K562 (cell line): ENCODE data around the gene RASAL3. TPM values are rescaled to one million over a fixed set of nuclear protein-coding genes. Genes with fewer than 3 reads are reported as not detected.

ENCODE experiments used
- ATAC-seq: fragments of 200-7000 bp; cut with Tn5 transposase; 3 replicates; pipeline ENCODE4 v1.9.1; 2020; ENCODE audit warnings: moderate library complexity
- BruUV-seq: library from RNA; stranded (reverse); fragments of 400-500 nt; replicated peaks from 2 replicates; lab custom pipeline; 2021; lab: Mats Ljungman, UMichigan
- CTCF ChIA-PET: fragments of 300-600 bp; formaldehyde crosslinking; extraction: SDS; loops from one replicate; lab custom pipeline; 2021; ENCODE audit warnings: low intra/inter-chr PET ratio; lab: Yijun Ruan, JAX
- POLR2A ChIA-PET: fragments of 300-600, 350-650 bp; sonication (Branson Sonifier 250); formaldehyde crosslinking; extraction: SDS; loops from one replicate; lab custom pipeline; 2021; ENCODE audit warnings: antibody characterized with exemption, inconsistent platforms; lab: Yijun Ruan, JAX
- DNase-seq, 4 experiments: peaks; one replicate each; pipeline versions ENCODE4 v3.0.0 to v3.0.0-alpha.2; 2011 to 2018; ENCODE audit warnings: low spot score in 3 of 4, mixed read lengths in 3 of 4; ENCODE audit errors: extremely low read depth in 1 of 4
- FAIRE-seq: peaks from 2 replicates; lab custom pipeline; 2011; peaks lifted over from hg19 to GRCh38; lab: Jason Lieb, UNC
- H2AFZ ChIP-seq: 2 replicates; pipeline ENCODE4 v1.6.0; 2011; ENCODE audit warnings: low read depth, low read length, control low read depth, inconsistent platforms
- H3K27ac ChIP-seq: fragments of 200-600 bp; 3 replicates; pipeline ENCODE4 v1.8.0; 2011; ENCODE audit warnings: low read depth, mild to moderate bottlenecking, control low read depth, inconsistent platforms, low read length, moderate library complexity, mixed read lengths; ENCODE audit errors: extremely low read depth
- H3K27me3 ChIP-seq, 2 experiments: fragments of 300-600 bp in 1 of 2; 2 replicates in 1 of 2; 3 replicates in 1 of 2; pipeline versions ENCODE4 v1.6.0 to v1.8.0; 2011; ENCODE audit warnings: inconsistent platforms in 2 of 2, low read length in 2 of 2, mild to moderate bottlenecking in 1 of 2, mixed read lengths in 1 of 2, moderate library complexity in 1 of 2; ENCODE audit not compliant: control insufficient read depth in 2 of 2, insufficient read depth in 2 of 2
- H3K36me3 ChIP-seq: fragments of 300-600 bp; 3 replicates; pipeline ENCODE4 v1.8.0; 2011; ENCODE audit warnings: mild to moderate bottlenecking, low read length, inconsistent platforms; ENCODE audit not compliant: control insufficient read depth, insufficient read depth
- H3K4me1 ChIP-seq, 2 experiments: fragments of 200-600 bp in 1 of 2; replicated peaks in 1 of 2; 2 replicates in 1 of 2; 3 replicates in 1 of 2; pipeline versions ENCODE4 v1.5.1 to v1.8.0; 2011; ENCODE audit warnings: inconsistent platforms in 2 of 2, low read length in 2 of 2, mild to moderate bottlenecking in 1 of 2, mixed read lengths in 1 of 2, moderate library complexity in 1 of 2; ENCODE audit not compliant: control insufficient read depth in 2 of 2, insufficient read depth in 2 of 2
- H3K4me2 ChIP-seq: 2 replicates; pipeline ENCODE4 v1.6.1; 2011; ENCODE audit warnings: low read length, control low read depth, inconsistent platforms, mixed read lengths; ENCODE audit not compliant: insufficient read depth
- H3K4me3 ChIP-seq: fragments of 200-600 bp; sonication (generic), shearing (Covaris generic); 2 replicates; pipeline ENCODE4 v1.5.1; 2016; ENCODE audit warnings: control low read depth, inconsistent platforms
- H3K79me2 ChIP-seq: fragments of 200-600 bp; 3 replicates; pipeline ENCODE4 v1.8.0; 2011; ENCODE audit warnings: low read length, inconsistent platforms; ENCODE audit not compliant: control insufficient read depth, insufficient read depth
- H3K9ac ChIP-seq, 2 experiments: 2 replicates each; pipeline versions ENCODE4 v1.6.0 to v1.6.1; 2011; ENCODE audit warnings: low read depth in 2 of 2, low read length in 2 of 2, control low read depth in 1 of 2, inconsistent platforms in 1 of 2, mild to moderate bottlenecking in 1 of 2, mixed read lengths in 1 of 2; ENCODE audit not compliant: insufficient read depth in 1 of 2
- H3K9me1 ChIP-seq: one replicate; pipeline ENCODE4 v1.6.0; 2011; ENCODE audit warnings: inconsistent platforms, mild to moderate bottlenecking, low read length, moderate library complexity; ENCODE audit not compliant: control insufficient read depth, insufficient read depth
- H3K9me3 ChIP-seq: replicated peaks from 2 replicates; pipeline ENCODE4 v1.5.1; 2011; ENCODE audit warnings: low read depth, low read length, inconsistent platforms; ENCODE audit not compliant: control insufficient read depth, insufficient read depth
- H4K20me1 ChIP-seq: replicated peaks from 2 replicates; pipeline ENCODE4 v1.6.1; 2011; ENCODE audit warnings: low read length, inconsistent platforms, mixed read lengths; ENCODE audit not compliant: control insufficient read depth, insufficient read depth
- CREB1 ChIP-seq, 2 experiments: sonication (generic) in 1 of 2; formaldehyde crosslinking in 1 of 2; IDR thresholded peaks; 2 replicates each; pipeline versions ENCODE4 v1.6.1 to v1.8.0; 2012 to 2022; ENCODE audit warnings: inconsistent platforms in 1 of 2, mild to moderate bottlenecking in 1 of 2, missing genetic modification reagents in 1 of 2, moderate library complexity in 1 of 2
- FOSL1 ChIP-seq: fragments of 200-800 bp; sonication (Bioruptor generic); conservative IDR thresholded peaks from 2 replicates; pipeline ENCODE4 v1.6.1; 2016; ENCODE audit warnings: missing genetic modification characterization, missing compliant biosample characterization
- HCFC1 ChIP-seq: IDR thresholded peaks from 2 replicates; pipeline ENCODE4 v1.6.1; 2012; ENCODE audit warnings: low read depth, low read length, improper control_type of control experiment
- HNRNPLL ChIP-seq: fragments of 200-400 bp; formaldehyde crosslinking; IDR thresholded peaks from 2 replicates; pipeline ENCODE4 v1.6.1; 2017; ENCODE audit warnings: low read length, low read depth, mild to moderate bottlenecking; ENCODE audit not compliant: poor library complexity, severe bottlenecking
- MXI1 ChIP-seq: IDR thresholded peaks from 2 replicates; pipeline ENCODE4 v1.6.1; 2011; ENCODE audit warnings: low read depth, mild to moderate bottlenecking, improper control_type of control experiment, low read length
- NONO ChIP-seq, 2 experiments: fragments of 200-400 bp in 1 of 2; fragments of 450-650 bp in 1 of 2; formaldehyde crosslinking in 1 of 2; IDR thresholded peaks; 2 replicates each; pipeline ENCODE4 v1.6.1; 2017; ENCODE audit warnings: low read depth in 2 of 2, mild to moderate bottlenecking in 2 of 2, moderate library complexity in 2 of 2, low read length in 1 of 2
- NR2C1 ChIP-seq, 2 experiments: fragments of 450-650 bp; IDR thresholded peaks; 2 replicates each; pipeline ENCODE4 v1.6.1; 2017; ENCODE audit warnings: mild to moderate bottlenecking in 2 of 2, antibody characterized with exemption in 1 of 2, inconsistent platforms in 1 of 2, missing compliant biosample characterization in 1 of 2, missing genetic modification characterization in 1 of 2
- POLR2B ChIP-seq: fragments of 450-650 bp; IDR thresholded peaks from 2 replicates; pipeline ENCODE4 v1.6.1; 2018; ENCODE audit warnings: low read depth; ENCODE audit not compliant: partially characterized antibody
- SIN3A ChIP-seq, 2 experiments: fragments of 150-350 bp in 1 of 2; IDR thresholded peaks; 2 replicates each; pipeline ENCODE4 v1.6.1; 2011 to 2016; ENCODE audit warnings: borderline replicate concordance in 2 of 2, low read depth in 2 of 2, low read length in 2 of 2, mild to moderate bottlenecking in 2 of 2, moderate library complexity in 2 of 2; ENCODE audit not compliant: control insufficient read depth in 1 of 2
- YY1 ChIP-seq, 3 experiments: IDR thresholded peaks; 2 replicates each; pipeline ENCODE4 v1.6.1; 2011; ENCODE audit warnings: low read length in 2 of 3, mild to moderate bottlenecking in 2 of 3, moderate library complexity in 2 of 3, borderline replicate concordance in 1 of 3, control low read depth in 1 of 3, low read depth in 1 of 3; ENCODE audit not compliant: insufficient read depth in 3 of 3, insufficient replicate concordance in 2 of 3, control insufficient read depth in 1 of 3, insufficient read length in 1 of 3; ENCODE audit errors: extremely low read depth in 1 of 3
- ZBTB12 ChIP-seq: fragments of 250-450 bp; sonication (Bioruptor Pico); IDR thresholded peaks from 2 replicates; pipeline ENCODE4 v1.4.0; 2020
- ZBTB17 ChIP-seq: fragments of 450-650 bp; formaldehyde crosslinking; IDR thresholded peaks from 2 replicates; pipeline ENCODE4 v1.4.0; 2020; ENCODE audit warnings: mild to moderate bottlenecking
- WGBS: fragments of 100-300 bp; shearing (Covaris generic); methylation state at CpG from one replicate; pipeline ENCODE4 v1.1.6; 2016; ENCODE audit warnings: low coverage, mixed read lengths; ENCODE audit not compliant: insufficient coverage; ENCODE audit errors: missing lambda C conversion rate; 5-methylcytosine and 5-hydroxymethylcytosine counted together
- in situ Hi-C: fragments of 300-500 bp; cut with MboI; formaldehyde crosslinking; loops from 4 replicates; pipeline ENCODE4 v1.15.0; 2018; ENCODE audit warnings: inconsistent platforms, mixed read lengths
- intact Hi-C: fragments of 100-400 bp; cut with micrococcal nuclease; formaldehyde crosslinking; loops from 2 replicates; pipeline ENCODE4 v1.14.2; 2022
- polyA plus RNA-seq, 8 experiments: library from polyadenylated mRNA; depleted of rRNA in 4 of 8; stranded (reverse) in 5 of 8; unstranded in 3 of 8; fragments of >200 nt; fragmentation: Nextera tagmentation in 2 of 8; fragmentation: Illumina TruSeq in 1 of 8; extraction: Ambion mirVana in 2 of 8; extraction: Trizol in 1 of 8; gene quantifications; 2 replicates each; pipeline versions ENCODE4 v1.2.1 to v1.2.3, GENCODE V29; 2011 to 2014; ENCODE audit warnings: inconsistent platforms in 1 of 8, missing spikeins in 1 of 8
- total RNA-seq, 7 experiments: library from RNA; depleted of rRNA in 6 of 7; stranded (reverse); fragments of >200 nt in 6 of 7; fragmentation: Illumina TruSeq in 2 of 7; extraction: Trizol in 2 of 7; gene quantifications; 2 replicates each; pipeline versions ENCODE4 v1.2.1 to v1.2.3, GENCODE V29; 2011 to 2021; ENCODE audit warnings: low replicate concordance in 1 of 7
- TF ChIP-seq, protein P1 (sequence below): sonication (generic); formaldehyde crosslinking; IDR thresholded peaks from 2 replicates; pipeline ENCODE4 v1.8.0; 2022; ENCODE audit warnings: mild to moderate bottlenecking, missing genetic modification reagents, borderline replicate concordance

The RASAL3 gene
- total and polyA plus RNA-seq, 9 of the 15 experiments (the other 6 are each of a cell fraction or from before 2014, with no cell fraction given), result 0.07 to 0.44 TPM; not detected in 7

GRCh38 chr19:15449620-15450527 is 14.5 kb downstream of the RASAL3 start, which contains the start of gene WIZ:
Gene WIZ, minus strand, starts transcription at chr19:15449956. Its CDS starts 1,649 bp downstream, at chr19:15448307.
- no peaks in the 10 kb centered on the region for H3K79me2 ChIP-seq
- WGBS, result 0% methylated on average over 5 of the region's 77 CpGs
- peak; percentile 85 to 94 (median 93) for DNase-seq
- peak within 1 kb of the TSS; percentile 84 for H3K4me2 ChIP-seq
- peak within 1 kb of the TSS; percentile 92 for H2AFZ ChIP-seq
- peak within 1 kb of the TSS; percentile 58; the same call in 2 of the 3 replicates for H3K27ac ChIP-seq
- H4K20me1 ChIP-seq, result peaks cover 2% of the 10 kb centered on the region; the same call in 1 of the 2 replicates
- in situ Hi-C loops (no loop called here), intact Hi-C loops (no loop called here)
- H3K9me1 ChIP-seq, result no peaks in the 10 kb centered on the region
- ChIA-PET CTCF (interaction anchor here (0.6 to 0.7 kb wide), 2 partner anchors 272 to 1588 kb away, joined by 3 read pairs; no protein-coding TSS in a partner anchor), POLR2A (interaction anchor here (0.8 kb wide), 1 partner anchor 31 kb away, joined by 4 read pairs; the partner anchor contains the start of gene AKAP8L)
- BruUV-seq, result no TSS peak
- peaks cover 5 to 28% of the 10 kb centered on the region in 2 experiments; a peak in 2 of 5 replicates for H3K27me3 ChIP-seq
- H3K4me1 ChIP-seq, result peaks cover 29 to 50% of the 10 kb centered on the region in 2 experiments
- peak within 1 kb of the TSS; percentile 49 to 84; a peak in 3 of 4 replicates for H3K9ac ChIP-seq
- FAIRE-seq, result peak; percentile 87
- H3K9me3 ChIP-seq, result no peaks in the 10 kb centered on the region
- no peaks in the 10 kb centered on the region for H3K36me3 ChIP-seq
- H3K4me3 ChIP-seq, result peak within 1 kb of the TSS; percentile 46
- peak; percentile 34 for ATAC-seq
- no peak for TF ChIP-seq POLR2B
- peak; percentile 79 to 98 (median 97) for TF ChIP-seq YY1 (IDR thresholded peaks at IDR 0.05; ENCODE audit: borderline replicate concordance in 1 of 3, control insufficient read depth in 1 of 3, extremely low read depth in 1 of 3, insufficient read depth in 3 of 3, insufficient read length in 1 of 3, insufficient replicate concordance in 2 of 3, low read depth in 1 of 3, low read length in 2 of 3)
- peak; percentile 71; the same call in 1 of the 2 replicates for TF ChIP-seq ZBTB12 (CRISPR knock-in tag)
- no peak for TF ChIP-seq HNRNPLL
- peak; percentile 67; the same call in 1 of the 2 replicates for TF ChIP-seq ZBTB17 (CRISPR knock-in tag)
- no peak for TF ChIP-seq NR2C1 (IDR thresholded peaks at IDR 0.05)
- TF ChIP-seq NR2C1 (tag; IDR thresholded peaks at IDR 0.05), result 0 out of 2 replicates have a peak, but pooled peaks have one; percentile 39
- TF ChIP-seq SIN3A (IDR thresholded peaks at IDR 0.05; ENCODE audit: borderline replicate concordance in 2 of 2, control insufficient read depth in 1 of 2, low read depth in 2 of 2, low read length in 2 of 2), result peak in 1 of 2 experiments; percentile 60; a peak in 1 of 4 replicates
- no peak for TF ChIP-seq FOSL1 (tag)
- TF ChIP-seq NONO (IDR thresholded peaks at IDR 0.05; ENCODE audit: low read depth in 2 of 2, low read length in 1 of 2), result 0 out of 4 replicates have a peak, but pooled peaks of 1 of the 2 experiments have one; percentile 42
- TF ChIP-seq MXI1, result 0 out of 2 replicates have a peak, but pooled peaks have one; percentile 18
- TF ChIP-seq HCFC1, result peak; percentile 87
- TF ChIP-seq, protein P1, sequence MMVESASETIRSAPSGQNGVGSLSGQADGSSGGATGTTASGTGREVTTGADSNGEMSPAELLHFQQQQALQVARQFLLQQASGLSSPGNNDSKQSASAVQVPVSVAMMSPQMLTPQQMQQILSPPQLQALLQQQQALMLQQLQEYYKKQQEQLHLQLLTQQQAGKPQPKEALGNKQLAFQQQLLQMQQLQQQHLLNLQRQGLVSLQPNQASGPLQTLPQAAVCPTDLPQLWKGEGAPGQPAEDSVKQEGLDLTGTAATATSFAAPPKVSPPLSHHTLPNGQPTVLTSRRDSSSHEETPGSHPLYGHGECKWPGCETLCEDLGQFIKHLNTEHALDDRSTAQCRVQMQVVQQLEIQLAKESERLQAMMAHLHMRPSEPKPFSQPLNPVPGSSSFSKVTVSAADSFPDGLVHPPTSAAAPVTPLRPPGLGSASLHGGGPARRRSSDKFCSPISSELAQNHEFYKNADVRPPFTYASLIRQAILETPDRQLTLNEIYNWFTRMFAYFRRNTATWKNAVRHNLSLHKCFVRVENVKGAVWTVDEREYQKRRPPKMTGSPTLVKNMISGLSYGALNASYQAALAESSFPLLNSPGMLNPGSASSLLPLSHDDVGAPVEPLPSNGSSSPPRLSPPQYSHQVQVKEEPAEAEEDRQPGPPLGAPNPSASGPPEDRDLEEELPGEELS (CRISPR knock-in tag), result no peak
- TF ChIP-seq CREB1 (IDR thresholded peaks at IDR 0.05), result peak; percentile 88
- peak; percentile 85 for TF ChIP-seq CREB1 (CRISPR knock-in tag; IDR thresholded peaks at IDR 0.05)
